ENCODE measurements around the gene ZNF175.

ZNF175 gene

GRCh38 chr19:51548891-51549305 is 22.2 kb upstream of the ZNF175 start:
- CTCF ChIA-PET = no interaction called here
- POLR2A ChIA-PET = no interaction called here
- no peak for DNase-seq (ENCODE audit: extremely low spot score)
- TF ChIP-seq PKNOX1 (IDR thresholded peaks at IDR 0.05) (no peak), CTBP1 (IDR thresholded peaks at IDR 0.05; ENCODE audit: borderline replicate concordance) (no peak), TARDBP (IDR thresholded peaks at IDR 0.05) (no peak), ARNT (IDR thresholded peaks at IDR 0.05) (no peak), FOXK2 (IDR thresholded peaks at IDR 0.05) (no peak), BHLHE40 (IDR thresholded peaks at IDR 0.05; ENCODE audit: borderline replicate concordance) (no peak), FOXA1 (IDR thresholded peaks at IDR 0.05) (no peak), SP1 (IDR thresholded peaks at IDR 0.05) (no peak), FOXM1 (IDR thresholded peaks at IDR 0.05; ENCODE audit: borderline replicate concordance) (no peak), HDGF (IDR thresholded peaks at IDR 0.05; ENCODE audit: borderline replicate concordance) (no peak), NFRKB (IDR thresholded peaks at IDR 0.05) (no peak), SUZ12 (IDR thresholded peaks at IDR 0.05) (no peak), ELF4 (IDR thresholded peaks at IDR 0.05) (no peak), ZNF384 (IDR thresholded peaks at IDR 0.05) (no peak), LEF1 (IDR thresholded peaks at IDR 0.05; ENCODE audit: borderline replicate concordance) (no peak), L3MBTL2 (conservative IDR thresholded peaks at IDR 0.05) (no peak)

- CTCF ChIA-PET = no interaction called here
- no peak for DNase-seq (ENCODE audit: extremely low spot score)
- POLR2A ChIA-PET = no interaction called here
- TF ChIP-seq LEF1 (IDR thresholded peaks at IDR 0.05; ENCODE audit: borderline replicate concordance) (no peak), FOXA1 (IDR thresholded peaks at IDR 0.05) (no peak), HDGF (IDR thresholded peaks at IDR 0.05; ENCODE audit: borderline replicate concordance) (no peak), ARNT (IDR thresholded peaks at IDR 0.05) (no peak), SUZ12 (IDR thresholded peaks at IDR 0.05) (no peak), TARDBP (IDR thresholded peaks at IDR 0.05) (no peak), PKNOX1 (IDR thresholded peaks at IDR 0.05) (no peak), CTBP1 (IDR thresholded peaks at IDR 0.05; ENCODE audit: borderline replicate concordance) (no peak), FOXK2 (IDR thresholded peaks at IDR 0.05) (no peak), FOXM1 (IDR thresholded peaks at IDR 0.05; ENCODE audit: borderline replicate concordance) (no peak), ZNF384 (IDR thresholded peaks at IDR 0.05) (no peak), NFRKB (IDR thresholded peaks at IDR 0.05) (no peak), L3MBTL2 (conservative IDR thresholded peaks at IDR 0.05) (no peak), SP1 (IDR thresholded peaks at IDR 0.05) (no peak)
Measured at GRCh38 chr19:51549533-51550324, 21.4 kb upstream of the ZNF175 start.

GRCh38 chr19:51550848-51551672 is 20.0 kb upstream of the ZNF175 start:
- no peak for TF ChIP-seq ZNF384 (IDR thresholded peaks at IDR 0.05)
- DNase-seq (ENCODE audit: extremely low spot score) = no peak
- CTCF ChIA-PET = no interaction called here
- POLR2A ChIA-PET = no interaction called here

GRCh38 chr19:51551673-51552432 is 19.2 kb upstream of the ZNF175 start:
- DNase-seq (ENCODE audit: extremely low spot score) = no peak
- no peak for TF ChIP-seq BHLHE40 (IDR thresholded peaks at IDR 0.05; ENCODE audit: borderline replicate concordance)
- no peak for TF ChIP-seq NFRKB (IDR thresholded peaks at IDR 0.05)
- TF ChIP-seq CTBP1 (IDR thresholded peaks at IDR 0.05; ENCODE audit: borderline replicate concordance) = no peak
- no peak for TF ChIP-seq L3MBTL2 (conservative IDR thresholded peaks at IDR 0.05)
- no peak for TF ChIP-seq SP1 (IDR thresholded peaks at IDR 0.05)
- TF ChIP-seq FOXK2 (IDR thresholded peaks at IDR 0.05) = no peak
- no peak for TF ChIP-seq ELF4 (IDR thresholded peaks at IDR 0.05)
- no peak for TF ChIP-seq TARDBP (IDR thresholded peaks at IDR 0.05)
- TF ChIP-seq LEF1 (IDR thresholded peaks at IDR 0.05; ENCODE audit: borderline replicate concordance) = no peak
- TF ChIP-seq FOXM1 (IDR thresholded peaks at IDR 0.05; ENCODE audit: borderline replicate concordance) = no peak
- TF ChIP-seq FOXA1 (IDR thresholded peaks at IDR 0.05) = no peak
- POLR2A ChIA-PET = no interaction called here
- CTCF ChIA-PET = no interaction called here

GRCh38 chr19:51552608-51552995 is 18.5 kb upstream of the ZNF175 start:
- ChIA-PET CTCF (no interaction called here), POLR2A (no interaction called here)
- TF ChIP-seq LEF1 (IDR thresholded peaks at IDR 0.05; ENCODE audit: borderline replicate concordance) = no peak
- TF ChIP-seq FOXM1 (IDR thresholded peaks at IDR 0.05; ENCODE audit: borderline replicate concordance) = no peak
- TF ChIP-seq ELF4 (IDR thresholded peaks at IDR 0.05) = no peak
- TF ChIP-seq L3MBTL2 (conservative IDR thresholded peaks at IDR 0.05) = no peak
- no peak for TF ChIP-seq NFRKB (IDR thresholded peaks at IDR 0.05)
- TF ChIP-seq ZNF384 (IDR thresholded peaks at IDR 0.05) = no peak
- TF ChIP-seq SP1 (IDR thresholded peaks at IDR 0.05) = no peak
- TF ChIP-seq SUZ12 (IDR thresholded peaks at IDR 0.05) = no peak
- no peak for TF ChIP-seq ARNT (IDR thresholded peaks at IDR 0.05)
- DNase-seq (ENCODE audit: extremely low spot score) = no peak
